ENCODE data around the gene CCDC171. TPM values are rescaled to one million over a fixed set of nuclear protein-coding genes. Genes with fewer than 3 reads are reported as not detected.

CCDC171 gene
- total RNA-seq, 3 donors from 2014 or later: 3.6 to 4.5 (median 3.6) TPM

DNA sequence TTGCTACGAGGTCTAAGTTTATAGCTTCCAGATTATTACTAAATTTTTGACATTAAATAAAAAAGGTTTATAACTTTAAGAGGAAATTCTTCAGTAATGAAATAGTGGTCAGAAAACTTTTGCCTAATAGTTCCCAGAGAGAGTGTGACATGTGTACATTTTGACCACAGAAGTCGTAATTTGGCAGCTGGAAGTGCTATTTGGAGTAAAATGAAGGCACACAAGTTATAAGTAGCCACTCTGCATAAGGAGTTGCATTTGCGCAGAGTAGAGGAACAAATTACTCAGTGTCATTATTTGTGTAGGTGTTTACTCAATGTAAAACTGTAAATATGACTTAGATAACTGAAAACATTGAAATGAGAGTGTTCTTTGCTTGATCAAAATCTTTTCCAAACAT is 408.4 kb downstream of the CCDC171 start:
- no peak overlapping the region for H3K4me3 ChIP-seq
- no peaks in the 10 kb centered on the region for H3K9me3 ChIP-seq
- ATAC-seq: no peak
- TF ChIP-seq, protein P1, sequence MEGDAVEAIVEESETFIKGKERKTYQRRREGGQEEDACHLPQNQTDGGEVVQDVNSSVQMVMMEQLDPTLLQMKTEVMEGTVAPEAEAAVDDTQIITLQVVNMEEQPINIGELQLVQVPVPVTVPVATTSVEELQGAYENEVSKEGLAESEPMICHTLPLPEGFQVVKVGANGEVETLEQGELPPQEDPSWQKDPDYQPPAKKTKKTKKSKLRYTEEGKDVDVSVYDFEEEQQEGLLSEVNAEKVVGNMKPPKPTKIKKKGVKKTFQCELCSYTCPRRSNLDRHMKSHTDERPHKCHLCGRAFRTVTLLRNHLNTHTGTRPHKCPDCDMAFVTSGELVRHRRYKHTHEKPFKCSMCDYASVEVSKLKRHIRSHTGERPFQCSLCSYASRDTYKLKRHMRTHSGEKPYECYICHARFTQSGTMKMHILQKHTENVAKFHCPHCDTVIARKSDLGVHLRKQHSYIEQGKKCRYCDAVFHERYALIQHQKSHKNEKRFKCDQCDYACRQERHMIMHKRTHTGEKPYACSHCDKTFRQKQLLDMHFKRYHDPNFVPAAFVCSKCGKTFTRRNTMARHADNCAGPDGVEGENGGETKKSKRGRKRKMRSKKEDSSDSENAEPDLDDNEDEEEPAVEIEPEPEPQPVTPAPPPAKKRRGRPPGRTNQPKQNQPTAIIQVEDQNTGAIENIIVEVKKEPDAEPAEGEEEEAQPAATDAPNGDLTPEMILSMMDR (IDR thresholded peaks at IDR 0.05): no peak
- H3K4me1 ChIP-seq (ENCODE audit: low read depth): no peaks in the 10 kb centered on the region
- intact Hi-C loops (cut with DNase I, micrococcal nuclease): no loop called here
- DNase-seq: no peak
- H3K36me3 ChIP-seq (ENCODE audit: low read depth): no peaks in the 10 kb centered on the region

DNA sequence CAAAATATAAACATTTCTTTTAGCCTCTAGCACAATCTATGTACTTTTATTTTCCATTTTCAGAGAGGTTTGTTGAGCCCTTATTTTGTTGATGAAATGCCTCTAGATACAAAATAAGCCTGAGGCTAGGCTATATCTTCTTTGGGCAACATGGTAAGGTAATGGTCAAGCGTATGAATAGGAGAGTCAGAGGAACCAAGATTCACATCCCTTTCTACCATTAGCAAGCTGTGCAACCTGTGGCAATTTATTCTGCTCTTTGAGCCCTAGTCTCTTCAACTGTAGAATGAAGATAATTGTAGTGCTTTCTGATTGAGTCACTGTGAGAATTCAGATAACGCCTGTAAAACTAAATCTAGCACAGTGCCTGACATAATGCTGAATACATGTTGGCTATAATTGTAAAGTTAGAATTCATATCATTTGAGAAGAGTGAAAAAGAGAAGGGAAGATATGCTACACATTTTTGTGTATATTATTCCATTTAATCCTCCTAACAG is 412.5 kb downstream of the CCDC171 start:
- no peak overlapping the region for H3K4me3 ChIP-seq
- H3K36me3 ChIP-seq (ENCODE audit: low read depth): no peaks in the 10 kb centered on the region
- no peaks in the 10 kb centered on the region for H3K9me3 ChIP-seq
- no peak for ATAC-seq
- no peaks in the 10 kb centered on the region for H3K4me1 ChIP-seq (ENCODE audit: low read depth)
- intact Hi-C loops (cut with DNase I, micrococcal nuclease): no loop called here
- TF ChIP-seq, protein P1 (IDR thresholded peaks at IDR 0.05): no peak
- no peak for DNase-seq

DNA sequence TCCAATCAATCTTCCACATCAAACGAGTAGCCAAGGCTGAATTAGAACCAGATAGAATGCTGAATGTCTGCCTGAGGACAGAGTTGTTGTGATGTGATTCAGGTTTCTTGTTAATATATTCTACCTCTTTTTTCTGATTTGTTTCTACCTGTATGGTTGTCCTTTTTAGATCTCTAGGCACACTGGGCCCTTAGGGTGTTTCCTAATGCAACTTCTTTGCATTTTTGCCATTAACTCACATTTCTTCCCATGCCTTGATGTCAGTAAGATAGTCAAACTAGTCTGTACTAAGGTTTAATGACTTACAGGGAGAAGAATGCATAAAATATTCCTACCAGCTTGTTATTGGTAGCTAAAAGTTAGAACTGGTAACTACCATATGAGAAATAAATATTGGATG is 413.6 kb downstream of the CCDC171 start:
- ATAC-seq (no peak), DNase-seq (no peak)
- intact Hi-C loops (cut with DNase I, micrococcal nuclease): no loop called here
- TF ChIP-seq, protein P1 (IDR thresholded peaks at IDR 0.05): no peak
- Histone ChIP-seq H3K9me3 (no peaks in the 10 kb centered on the region), H3K36me3 (ENCODE audit: low read depth) (no peaks in the 10 kb centered on the region), H3K4me3 (no peak overlapping the region), H3K4me1 (ENCODE audit: low read depth) (no peaks in the 10 kb centered on the region)

DNA sequence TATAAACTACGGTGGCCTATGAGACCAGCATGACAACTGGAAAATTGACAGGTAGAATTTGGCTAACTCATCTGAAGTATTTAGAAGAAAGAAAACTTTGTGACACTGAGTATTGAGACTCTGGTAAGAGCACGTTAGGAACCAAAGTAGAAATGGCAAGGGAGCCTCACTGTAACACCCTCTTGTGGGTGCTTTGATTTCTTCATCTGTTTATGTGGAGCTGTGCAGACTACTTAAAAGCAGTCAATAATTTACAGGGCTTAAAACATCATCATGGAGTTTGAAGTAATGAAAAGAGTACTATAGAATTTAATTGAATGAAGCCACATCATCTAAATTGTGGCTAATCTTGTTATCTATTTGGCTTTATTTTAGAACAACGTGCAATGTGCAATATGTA is 414.2 kb downstream of the CCDC171 start:
- Histone ChIP-seq H3K36me3 (ENCODE audit: low read depth) (no peaks in the 10 kb centered on the region), H3K4me1 (ENCODE audit: low read depth) (no peaks in the 10 kb centered on the region), H3K9me3 (no peaks in the 10 kb centered on the region), H3K4me3 (no peak overlapping the region)
- intact Hi-C loops (cut with DNase I, micrococcal nuclease): no loop called here
- ATAC-seq (no peak), DNase-seq (no peak)
- TF ChIP-seq, protein P1 (IDR thresholded peaks at IDR 0.05): no peak

DNA sequence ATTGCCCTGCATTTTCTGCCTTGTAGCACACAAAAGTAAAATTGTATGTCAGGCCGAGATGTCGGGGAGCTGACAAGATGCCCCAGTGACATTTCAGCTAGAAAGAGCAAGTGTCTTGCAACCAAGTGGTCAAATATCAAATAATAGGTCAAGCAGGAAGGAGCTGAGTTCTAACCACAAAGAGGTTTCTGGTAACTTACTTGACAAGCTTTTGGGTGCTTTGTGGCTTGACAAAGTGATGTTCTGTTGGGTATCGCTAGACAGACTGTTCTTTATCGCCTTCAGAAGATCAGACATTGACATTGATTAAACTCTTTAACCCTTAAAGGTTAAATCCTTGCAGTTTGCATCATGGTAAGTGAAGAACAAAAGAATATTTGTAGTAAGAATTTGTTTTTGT is 419.9 kb downstream of the CCDC171 start:
- intact Hi-C loops (cut with DNase I, micrococcal nuclease): no loop called here
- TF ChIP-seq, protein P1 (IDR thresholded peaks at IDR 0.05): no peak
- DNase-seq: no peak
- no peak for ATAC-seq
- no peaks in the 10 kb centered on the region for H3K9me3 ChIP-seq
- no peak overlapping the region for H3K4me3 ChIP-seq
- H3K4me1 ChIP-seq (ENCODE audit: low read depth): no peaks in the 10 kb centered on the region
- H3K36me3 ChIP-seq (ENCODE audit: low read depth): no peaks in the 10 kb centered on the region
